Natural killer cell (primary cell): ENCODE measurements around the gene RAD23A. TPM values are rescaled to one million over a fixed set of nuclear protein-coding genes. Genes with fewer than 3 reads are reported as not detected.
"Not testable (repeated sequence)": the region's sequence is repeated elsewhere in the genome, so short reads cannot be mapped to it uniquely, and the experiment has no call there.

Experiments
- ATAC-seq, 3 donors: fragments of 150-1000 bp in 2 of 3; fragments of 200-7000 bp in 1 of 3; cut with Tn5 transposase; 1 replicate in 1 of 3; 2 replicates in 2 of 3; pipeline ENCODE4 v1.10.0; 2021; ENCODE audit warnings: mild to moderate bottlenecking in 2 of 3, moderate library complexity in 2 of 3
- DNase-seq, 2 donors: peaks; one replicate each; pipeline versions ENCODE4 v3.0.0 to v3.0.0-alpha.2; 2013 to 2021; ENCODE audit warnings: mixed read lengths in 1 of 2
- H3K27ac ChIP-seq: one replicate; pipeline ENCODE4 v1.5.1; 2013; ENCODE audit warnings: mild to moderate bottlenecking, low read length
- H3K27me3 ChIP-seq: one replicate; pipeline ENCODE4 v1.6.1; 2013; ENCODE audit warnings: low read length; ENCODE audit not compliant: control insufficient read depth, insufficient read depth
- H3K36me3 ChIP-seq: one replicate; pipeline ENCODE4 v1.6.1; 2013; ENCODE audit warnings: low read length; ENCODE audit not compliant: control insufficient read depth, insufficient read depth
- H3K4me1 ChIP-seq: one replicate; pipeline ENCODE4 v1.6.1; 2013; ENCODE audit warnings: low read length; ENCODE audit not compliant: control insufficient read depth, insufficient read depth
- H3K4me3 ChIP-seq: one replicate; pipeline ENCODE4 v1.5.1; 2013; ENCODE audit warnings: low read length
- H3K9me3 ChIP-seq: one replicate; pipeline ENCODE4 v1.6.1; 2013; ENCODE audit warnings: low read length; ENCODE audit not compliant: control insufficient read depth, insufficient read depth
- H3K27ac Mint-ChIP-seq, 2 donors: one replicate each; pipeline ENCODE4 v1.8.0; 2022; ENCODE audit warnings: mild to moderate bottlenecking in 2 of 2, mixed read lengths in 2 of 2, moderate library complexity in 1 of 2
- H3K27me3 Mint-ChIP-seq, 2 donors: one replicate each; pipeline ENCODE4 v1.8.0; 2022; ENCODE audit warnings: low read depth in 2 of 2, mixed read lengths in 2 of 2
- H3K36me3 Mint-ChIP-seq: one replicate; pipeline ENCODE4 v1.8.0; 2022; ENCODE audit warnings: mixed read lengths
- H3K4me1 Mint-ChIP-seq, 2 donors: one replicate each; pipeline ENCODE4 v1.8.0; 2022; ENCODE audit warnings: mixed read lengths in 2 of 2
- H3K4me3 Mint-ChIP-seq: one replicate; pipeline ENCODE4 v1.8.0; 2022; ENCODE audit warnings: mild to moderate bottlenecking, moderate library complexity, mixed read lengths
- H3K9me3 Mint-ChIP-seq, 2 donors: one replicate each; pipeline ENCODE4 v1.8.0; 2022; ENCODE audit warnings: mixed read lengths in 2 of 2
- WGBS: methylation state at CpG from one replicate; pipeline ENCODE4 v1.1.7; 2013; ENCODE audit warnings: missing lambda C conversion rate; ENCODE audit not compliant: insufficient coverage; 5-methylcytosine and 5-hydroxymethylcytosine counted together
- intact Hi-C: fragments of 100-400 bp; cut with micrococcal nuclease; formaldehyde crosslinking; loops from one replicate; pipeline ENCODE4 v1.14.2; 2022
- total RNA-seq, 4 donors: library from RNA; stranded (reverse); fragments of 120-200 nt in 1 of 4; gene quantifications; one replicate each; pipeline versions ENCODE4 v1.2.3 to v1.2.4, GENCODE V29; 2013 to 2022
- TF ChIP-seq, protein P1 (sequence below): fragments of 200-600 bp; IDR thresholded peaks from one replicate; pipeline ENCODE4 v1.8.0; 2022; ENCODE audit warnings: antibody characterized with exemption

RAD23A gene
- total RNA-seq, 3 donors from 2014 or later (not counting 1 experiment from before 2014, with no cell fraction given), result 79.2 to 81.2 (median 80.3) TPM

DNA sequence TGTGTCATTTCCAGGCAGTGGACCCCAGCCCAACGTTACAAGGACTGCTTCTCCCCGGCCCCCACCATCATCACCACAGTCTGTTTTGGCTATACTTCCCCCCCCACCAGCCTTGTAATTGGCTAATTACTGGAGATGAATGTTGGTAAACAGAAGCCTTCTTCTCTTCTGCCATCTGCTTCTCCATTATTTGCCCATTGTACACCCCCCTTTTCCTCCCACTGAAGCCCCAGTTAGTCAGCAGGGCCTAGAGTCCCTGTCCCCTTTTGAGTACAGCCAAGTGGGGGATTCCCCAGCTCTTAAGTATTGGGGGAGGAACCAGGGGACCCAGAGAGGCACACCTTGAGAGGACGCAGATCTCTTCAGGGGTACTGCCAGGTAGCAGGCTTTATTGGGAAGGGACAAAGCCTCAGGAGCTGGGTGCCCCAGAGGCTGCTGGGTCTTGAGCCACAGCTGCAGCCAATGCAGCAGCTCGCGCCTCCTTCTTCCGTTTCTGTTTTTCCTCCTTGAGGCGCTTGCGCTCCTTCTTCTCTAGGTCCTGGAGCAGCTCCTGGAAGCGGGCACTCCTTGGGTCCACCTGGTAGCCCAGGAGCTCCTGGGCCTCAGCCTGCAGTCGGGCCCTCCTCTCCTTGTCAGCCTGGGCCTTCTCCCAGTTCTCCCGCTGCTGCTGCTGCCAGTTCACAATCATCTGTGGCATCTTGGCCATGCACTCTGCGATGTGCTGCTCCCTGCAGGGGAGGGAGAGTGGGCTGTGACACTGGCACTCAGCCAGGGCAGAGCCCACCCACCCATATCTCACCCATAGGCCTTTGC lies 8.3 kb downstream of the RAD23A start:
- Mint-ChIP-seq H3K4me3 (peak overlapping the region; percentile 37), H3K27ac (peak overlapping the region; percentile 65 to 78), H3K36me3 (no peaks in the 10 kb centered on the region), H3K4me1 (peaks cover 23 to 29% of the 10 kb centered on the region in 2 donors), H3K9me3 (no peaks in the 10 kb centered on the region), H3K27me3 (no peaks in the 10 kb centered on the region)
- TF ChIP-seq, protein P1, sequence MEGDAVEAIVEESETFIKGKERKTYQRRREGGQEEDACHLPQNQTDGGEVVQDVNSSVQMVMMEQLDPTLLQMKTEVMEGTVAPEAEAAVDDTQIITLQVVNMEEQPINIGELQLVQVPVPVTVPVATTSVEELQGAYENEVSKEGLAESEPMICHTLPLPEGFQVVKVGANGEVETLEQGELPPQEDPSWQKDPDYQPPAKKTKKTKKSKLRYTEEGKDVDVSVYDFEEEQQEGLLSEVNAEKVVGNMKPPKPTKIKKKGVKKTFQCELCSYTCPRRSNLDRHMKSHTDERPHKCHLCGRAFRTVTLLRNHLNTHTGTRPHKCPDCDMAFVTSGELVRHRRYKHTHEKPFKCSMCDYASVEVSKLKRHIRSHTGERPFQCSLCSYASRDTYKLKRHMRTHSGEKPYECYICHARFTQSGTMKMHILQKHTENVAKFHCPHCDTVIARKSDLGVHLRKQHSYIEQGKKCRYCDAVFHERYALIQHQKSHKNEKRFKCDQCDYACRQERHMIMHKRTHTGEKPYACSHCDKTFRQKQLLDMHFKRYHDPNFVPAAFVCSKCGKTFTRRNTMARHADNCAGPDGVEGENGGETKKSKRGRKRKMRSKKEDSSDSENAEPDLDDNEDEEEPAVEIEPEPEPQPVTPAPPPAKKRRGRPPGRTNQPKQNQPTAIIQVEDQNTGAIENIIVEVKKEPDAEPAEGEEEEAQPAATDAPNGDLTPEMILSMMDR, result no peak
- Histone ChIP-seq H3K27me3 (no peaks in the 10 kb centered on the region), H3K4me1 (peaks cover 17% of the 10 kb centered on the region), H3K9me3 (no peaks in the 10 kb centered on the region), H3K4me3 (no peak overlapping the region), H3K36me3 (peaks cover 45% of the 10 kb centered on the region), H3K27ac (no peak overlapping the region)
- ATAC-seq, result no peak
- 86% methylated on average over 10 of the region's 12 CpGs for WGBS
- DNase-seq, result no peak
- intact Hi-C loops, result no loop called here

DNA sequence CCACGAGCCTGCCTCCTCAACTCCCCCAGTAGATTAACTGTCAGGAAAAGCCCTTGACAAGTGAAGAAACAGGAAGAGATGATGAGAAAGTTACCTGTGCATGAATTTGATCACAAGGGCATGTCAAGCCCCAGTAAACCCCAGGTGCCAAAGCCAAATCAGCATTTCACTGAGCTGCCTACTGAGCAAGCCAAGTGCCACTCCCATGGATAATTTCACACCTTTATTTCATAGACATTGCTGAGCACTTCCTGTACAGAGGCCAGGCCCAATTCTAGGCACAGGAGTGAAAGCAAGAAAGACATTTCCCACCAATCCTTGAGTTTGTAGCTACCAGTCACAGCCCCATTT lies 8.9 kb downstream of the RAD23A start:
- Histone ChIP-seq H3K4me1 (peaks cover 17% of the 10 kb centered on the region), H3K27ac (no peak overlapping the region), H3K27me3 (no peaks in the 10 kb centered on the region), H3K9me3 (no peaks in the 10 kb centered on the region), H3K36me3 (peaks cover 39% of the 10 kb centered on the region), H3K4me3 (no peak overlapping the region)
- TF ChIP-seq, protein P1, result no peak
- ATAC-seq (no peak), DNase-seq (peak in 1 of 2 donors; percentile 25)
- WGBS, result no CpG with 5 or more reads among the region's 1 CpG
- Mint-ChIP-seq H3K27me3 (no peaks in the 10 kb centered on the region), H3K27ac (peak overlapping the region; percentile 65 to 78), H3K4me3 (peak overlapping the region; percentile 37), H3K4me1 (peaks cover 23 to 29% of the 10 kb centered on the region in 2 donors), H3K36me3 (no peaks in the 10 kb centered on the region), H3K9me3 (no peaks in the 10 kb centered on the region)
- intact Hi-C loops, result no loop called here

- H3K27me3 ChIP-seq, H3K9me3 ChIP-seq, H3K27me3 Mint-ChIP-seq, H3K27ac ChIP-seq, DNase-seq, intact Hi-C loops, H3K36me3 Mint-ChIP-seq, H3K4me3 ChIP-seq, ATAC-seq, H3K9me3 Mint-ChIP-seq: not testable (repeated sequence)
- peak overlapping the region; percentile 83 for H3K4me3 Mint-ChIP-seq
- H3K36me3 ChIP-seq, result peaks cover 33% of the 10 kb centered on the region
- WGBS, result 97% methylated on average over 9 of the region's 9 CpGs
- peaks cover 23 to 29% of the 10 kb centered on the region in 2 donors for H3K4me1 Mint-ChIP-seq
- peak overlapping the region; percentile 65 to 82 for H3K27ac Mint-ChIP-seq
- H3K4me1 ChIP-seq, result peaks cover 17% of the 10 kb centered on the region
These were observed 9.9 kb downstream of the RAD23A start for GRCh38 chr19:12955575-12955974.

GRCh38 chr19:12955996-12956395 lies 10.3 kb downstream of the RAD23A start:
- intact Hi-C loops, result no loop called here
- Histone ChIP-seq H3K36me3 (peaks cover 29% of the 10 kb centered on the region), H3K27ac (no peak overlapping the region), H3K4me1 (peaks cover 17% of the 10 kb centered on the region), H3K9me3 (no peaks in the 10 kb centered on the region), H3K4me3 (no peak overlapping the region), H3K27me3 (no peaks in the 10 kb centered on the region)
- H3K4me1 Mint-ChIP-seq, result peaks cover 23 to 29% of the 10 kb centered on the region in 2 donors
- H3K27me3 Mint-ChIP-seq, result no peaks in the 10 kb centered on the region
- H3K36me3 Mint-ChIP-seq, result no peaks in the 10 kb centered on the region
- DNase-seq (no peak), ATAC-seq (no peak)
- H3K4me3 Mint-ChIP-seq, result peak overlapping the region; percentile 83
- TF ChIP-seq, protein P1, result no peak
- 75% methylated on average over 12 of the region's 12 CpGs for WGBS
- H3K9me3 Mint-ChIP-seq, result no peaks in the 10 kb centered on the region
- peak overlapping the region; percentile 65 to 82 for H3K27ac Mint-ChIP-seq
